K562 (cell line): ENCODE measurements around the gene EIF1B. TPM values are rescaled to one million over a fixed set of nuclear protein-coding genes. Genes with fewer than 3 reads are reported as not detected.

Experiments used
- ATF7 ChIP-seq: fragments of 450-650 bp; IDR thresholded peaks from 2 replicates; pipeline ENCODE4 v1.7.1; 2014; ENCODE audit warnings: mild to moderate bottlenecking, moderate library complexity
- BMI1 ChIP-seq: fragments of 150-350 bp; IDR thresholded peaks from 2 replicates; pipeline ENCODE4 v1.6.1; 2014; ENCODE audit warnings: low read length
- HNRNPH1 ChIP-seq: fragments of 200-400 bp; formaldehyde crosslinking; optimal IDR thresholded peaks from 2 replicates; pipeline ENCODE3; 2017; ENCODE audit warnings: low read depth, mild to moderate bottlenecking, low read length, moderate library complexity
- ILF3 ChIP-seq: fragments of 450-650 bp; IDR thresholded peaks from 2 replicates; pipeline ENCODE4 v1.6.1; 2018; ENCODE audit warnings: antibody characterized with exemption, mild to moderate bottlenecking, moderate library complexity, borderline replicate concordance
- JUND ChIP-seq, 2 experiments: IDR thresholded peaks; 2 replicates in 1 of 2; 3 replicates in 1 of 2; pipeline ENCODE4 v1.6.1; 2011; ENCODE audit warnings: borderline replicate concordance in 2 of 2, low read depth in 2 of 2, low read length in 2 of 2, improper control_type of control experiment in 1 of 2, missing biosample characterization in 1 of 2, missing genetic modification characterization in 1 of 2, missing genetic modification reagents in 1 of 2
- NFATC3 ChIP-seq: fragments of 450-650 bp; IDR thresholded peaks from 2 replicates; pipeline ENCODE4 v1.6.1; 2017; ENCODE audit warnings: mild to moderate bottlenecking
- NR1H2 ChIP-seq: sonication (generic); formaldehyde crosslinking; IDR thresholded peaks from 2 replicates; pipeline ENCODE4 v1.4.0; 2020; ENCODE audit warnings: mild to moderate bottlenecking, missing genetic modification reagents
- PHF8 ChIP-seq: fragments of 200-600 bp; sonication (generic); IDR thresholded peaks from 2 replicates; pipeline ENCODE4 v1.6.1; 2012; ENCODE audit warnings: mixed run types, mild to moderate bottlenecking, inconsistent platforms, low read length, moderate library complexity, borderline replicate concordance
- U2AF2 ChIP-seq: fragments of 200-400 bp; formaldehyde crosslinking; optimal IDR thresholded peaks from 2 replicates; pipeline ENCODE3; 2017; ENCODE audit warnings: low read depth, mild to moderate bottlenecking, low read length
- ZFX ChIP-seq: sonication (generic); formaldehyde crosslinking; IDR thresholded peaks from 2 replicates; pipeline ENCODE4 v1.8.0; 2022; ENCODE audit warnings: mild to moderate bottlenecking, missing genetic modification reagents, moderate library complexity
- ZNF3 ChIP-seq: fragments of 250-450 bp; sonication (Bioruptor Pico); IDR thresholded peaks from 2 replicates; pipeline ENCODE4 v1.5.0; 2021; ENCODE audit warnings: mild to moderate bottlenecking, moderate library complexity
- ZNF57 ChIP-seq: fragments of 450-650 bp; formaldehyde crosslinking; IDR thresholded peaks from 2 replicates; pipeline ENCODE4 v1.4.0; 2020; ENCODE audit warnings: mild to moderate bottlenecking, moderate library complexity
- ZNF589 ChIP-seq: fragments of 200-800 bp; sonication (Bioruptor generic); IDR thresholded peaks from 2 replicates; pipeline ENCODE4 v1.6.1; 2016; ENCODE audit warnings: low read depth, missing genetic modification characterization, missing compliant biosample characterization
- polyA plus RNA-seq, 8 experiments: library from polyadenylated mRNA; depleted of rRNA in 4 of 8; stranded (reverse) in 5 of 8; unstranded in 3 of 8; fragments of >200 nt; fragmentation: Nextera tagmentation in 2 of 8; fragmentation: Illumina TruSeq in 1 of 8; extraction: Ambion mirVana in 2 of 8; extraction: Trizol in 1 of 8; gene quantifications; 2 replicates each; pipeline versions ENCODE4 v1.2.1 to v1.2.3, GENCODE V29; 2011 to 2014; ENCODE audit warnings: inconsistent platforms in 1 of 8, missing spikeins in 1 of 8
- total RNA-seq, 7 experiments: library from RNA; depleted of rRNA in 6 of 7; stranded (reverse); fragments of >200 nt in 6 of 7; fragmentation: Illumina TruSeq in 2 of 7; extraction: Trizol in 2 of 7; gene quantifications; 2 replicates each; pipeline versions ENCODE4 v1.2.1 to v1.2.3, GENCODE V29; 2011 to 2021; ENCODE audit warnings: low replicate concordance in 1 of 7
- TF ChIP-seq, protein P1 (sequence below): fragments of 450-650 bp; IDR thresholded peaks from 2 replicates; pipeline ENCODE4 v1.6.1; 2017; ENCODE audit warnings: antibody characterized with exemption, mild to moderate bottlenecking
- TF ChIP-seq, protein P2 (sequence below), 2 experiments: fragments of 450-650 bp in 1 of 2; sonication (generic) in 1 of 2; formaldehyde crosslinking; conservative IDR thresholded peaks; 2 replicates each; pipeline versions ENCODE4 v1.4.0 to v1.8.1; 2020 to 2022; ENCODE audit warnings: mild to moderate bottlenecking in 1 of 2, missing genetic modification reagents in 1 of 2
- TF ChIP-seq, protein P3 (sequence below): fragments of 450-650 bp; IDR thresholded peaks from 2 replicates; pipeline ENCODE4 v1.6.1; 2017; ENCODE audit warnings: antibody characterized with exemption
- TF ChIP-seq, protein P4 (sequence below): sonication (generic); formaldehyde crosslinking; IDR thresholded peaks from 2 replicates; pipeline ENCODE4 v1.8.0; 2023; ENCODE audit warnings: mild to moderate bottlenecking, missing genetic modification reagents

EIF1B gene
- total and polyA plus RNA-seq, 9 of the 15 experiments (the other 6 are each of a cell fraction or from before 2014, with no cell fraction given): 18.1 to 184 (median 78.9) TPM

DNA sequence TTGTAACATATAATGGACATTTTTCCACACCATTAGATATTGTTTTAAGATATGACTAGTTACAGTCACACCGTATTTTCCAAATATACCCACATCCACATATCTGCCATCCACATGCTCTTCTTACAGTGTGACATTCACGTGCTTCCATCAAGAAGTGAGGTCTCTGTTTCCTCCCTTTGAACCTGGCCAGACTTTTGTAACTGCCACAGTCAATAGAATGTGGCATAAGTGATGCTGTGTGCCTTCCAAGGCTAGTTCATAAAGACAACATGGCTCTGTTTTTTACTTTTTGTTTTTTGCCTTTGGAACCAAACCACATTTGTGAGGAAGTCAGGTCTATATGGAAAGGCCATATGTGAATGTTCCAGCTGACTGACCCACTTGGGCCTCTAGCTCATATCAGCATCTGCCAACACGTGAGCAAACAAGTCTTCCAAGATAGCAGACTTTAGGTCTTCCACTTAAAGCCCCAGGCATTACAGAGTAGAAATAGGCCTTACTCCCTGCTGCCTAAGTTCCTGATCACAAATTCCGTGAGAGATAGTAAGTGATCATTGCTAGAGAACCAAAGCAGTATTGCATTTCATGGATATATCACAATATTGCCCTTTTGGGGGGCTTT lies 27.1 kb downstream of the EIF1B start (continued):
- TF ChIP-seq, protein P1, sequence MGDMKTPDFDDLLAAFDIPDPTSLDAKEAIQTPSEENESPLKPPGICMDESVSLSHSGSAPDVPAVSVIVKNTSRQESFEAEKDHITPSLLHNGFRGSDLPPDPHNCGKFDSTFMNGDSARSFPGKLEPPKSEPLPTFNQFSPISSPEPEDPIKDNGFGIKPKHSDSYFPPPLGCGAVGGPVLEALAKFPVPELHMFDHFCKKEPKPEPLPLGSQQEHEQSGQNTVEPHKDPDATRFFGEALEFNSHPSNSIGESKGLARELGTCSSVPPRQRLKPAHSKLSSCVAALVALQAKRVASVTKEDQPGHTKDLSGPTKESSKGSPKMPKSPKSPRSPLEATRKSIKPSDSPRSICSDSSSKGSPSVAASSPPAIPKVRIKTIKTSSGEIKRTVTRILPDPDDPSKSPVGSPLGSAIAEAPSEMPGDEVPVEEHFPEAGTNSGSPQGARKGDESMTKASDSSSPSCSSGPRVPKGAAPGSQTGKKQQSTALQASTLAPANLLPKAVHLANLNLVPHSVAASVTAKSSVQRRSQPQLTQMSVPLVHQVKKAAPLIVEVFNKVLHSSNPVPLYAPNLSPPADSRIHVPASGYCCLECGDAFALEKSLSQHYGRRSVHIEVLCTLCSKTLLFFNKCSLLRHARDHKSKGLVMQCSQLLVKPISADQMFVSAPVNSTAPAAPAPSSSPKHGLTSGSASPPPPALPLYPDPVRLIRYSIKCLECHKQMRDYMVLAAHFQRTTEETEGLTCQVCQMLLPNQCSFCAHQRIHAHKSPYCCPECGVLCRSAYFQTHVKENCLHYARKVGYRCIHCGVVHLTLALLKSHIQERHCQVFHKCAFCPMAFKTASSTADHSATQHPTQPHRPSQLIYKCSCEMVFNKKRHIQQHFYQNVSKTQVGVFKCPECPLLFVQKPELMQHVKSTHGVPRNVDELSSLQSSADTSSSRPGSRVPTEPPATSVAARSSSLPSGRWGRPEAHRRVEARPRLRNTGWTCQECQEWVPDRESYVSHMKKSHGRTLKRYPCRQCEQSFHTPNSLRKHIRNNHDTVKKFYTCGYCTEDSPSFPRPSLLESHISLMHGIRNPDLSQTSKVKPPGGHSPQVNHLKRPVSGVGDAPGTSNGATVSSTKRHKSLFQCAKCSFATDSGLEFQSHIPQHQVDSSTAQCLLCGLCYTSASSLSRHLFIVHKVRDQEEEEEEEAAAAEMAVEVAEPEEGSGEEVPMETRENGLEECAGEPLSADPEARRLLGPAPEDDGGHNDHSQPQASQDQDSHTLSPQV: peak; percentile 76
- TF ChIP-seq, protein P2, sequence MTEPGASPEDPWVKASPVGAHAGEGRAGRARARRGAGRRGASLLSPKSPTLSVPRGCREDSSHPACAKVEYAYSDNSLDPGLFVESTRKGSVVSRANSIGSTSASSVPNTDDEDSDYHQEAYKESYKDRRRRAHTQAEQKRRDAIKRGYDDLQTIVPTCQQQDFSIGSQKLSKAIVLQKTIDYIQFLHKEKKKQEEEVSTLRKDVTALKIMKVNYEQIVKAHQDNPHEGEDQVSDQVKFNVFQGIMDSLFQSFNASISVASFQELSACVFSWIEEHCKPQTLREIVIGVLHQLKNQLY (CRISPR knock-in tag; conservative IDR thresholded peaks at IDR 0.05): no peak
- TF ChIP-seq HNRNPH1: no peak
- no peak for TF ChIP-seq ZNF589 (CRISPR knock-in tag)
- no peak for TF ChIP-seq U2AF2
- TF ChIP-seq PHF8: no peak
- TF ChIP-seq JUND (IDR thresholded peaks at IDR 0.05; ENCODE audit: borderline replicate concordance, low read depth, low read length): peak; percentile 48
- peak; percentile 62; the same call in 1 of the 3 replicates for TF ChIP-seq JUND (tag; IDR thresholded peaks at IDR 0.05; ENCODE audit: borderline replicate concordance, low read depth, low read length)
- TF ChIP-seq BMI1: no peak
- TF ChIP-seq ZNF3 (CRISPR knock-in tag): no peak
- no peak for TF ChIP-seq ZNF57
- TF ChIP-seq NFATC3: no peak
- TF ChIP-seq ZFX (CRISPR knock-in tag): peak; percentile 64
- TF ChIP-seq NR1H2 (CRISPR knock-in tag): no peak
- TF ChIP-seq ILF3: no peak
- TF ChIP-seq, protein P3, sequence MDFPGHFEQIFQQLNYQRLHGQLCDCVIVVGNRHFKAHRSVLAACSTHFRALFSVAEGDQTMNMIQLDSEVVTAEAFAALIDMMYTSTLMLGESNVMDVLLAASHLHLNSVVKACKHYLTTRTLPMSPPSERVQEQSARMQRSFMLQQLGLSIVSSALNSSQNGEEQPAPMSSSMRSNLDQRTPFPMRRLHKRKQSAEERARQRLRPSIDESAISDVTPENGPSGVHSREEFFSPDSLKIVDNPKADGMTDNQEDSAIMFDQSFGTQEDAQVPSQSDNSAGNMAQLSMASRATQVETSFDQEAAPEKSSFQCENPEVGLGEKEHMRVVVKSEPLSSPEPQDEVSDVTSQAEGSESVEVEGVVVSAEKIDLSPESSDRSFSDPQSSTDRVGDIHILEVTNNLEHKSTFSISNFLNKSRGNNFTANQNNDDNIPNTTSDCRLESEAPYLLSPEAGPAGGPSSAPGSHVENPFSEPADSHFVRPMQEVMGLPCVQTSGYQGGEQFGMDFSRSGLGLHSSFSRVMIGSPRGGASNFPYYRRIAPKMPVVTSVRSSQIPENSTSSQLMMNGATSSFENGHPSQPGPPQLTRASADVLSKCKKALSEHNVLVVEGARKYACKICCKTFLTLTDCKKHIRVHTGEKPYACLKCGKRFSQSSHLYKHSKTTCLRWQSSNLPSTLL: no peak
- no peak for TF ChIP-seq ATF7
- TF ChIP-seq, protein P4, sequence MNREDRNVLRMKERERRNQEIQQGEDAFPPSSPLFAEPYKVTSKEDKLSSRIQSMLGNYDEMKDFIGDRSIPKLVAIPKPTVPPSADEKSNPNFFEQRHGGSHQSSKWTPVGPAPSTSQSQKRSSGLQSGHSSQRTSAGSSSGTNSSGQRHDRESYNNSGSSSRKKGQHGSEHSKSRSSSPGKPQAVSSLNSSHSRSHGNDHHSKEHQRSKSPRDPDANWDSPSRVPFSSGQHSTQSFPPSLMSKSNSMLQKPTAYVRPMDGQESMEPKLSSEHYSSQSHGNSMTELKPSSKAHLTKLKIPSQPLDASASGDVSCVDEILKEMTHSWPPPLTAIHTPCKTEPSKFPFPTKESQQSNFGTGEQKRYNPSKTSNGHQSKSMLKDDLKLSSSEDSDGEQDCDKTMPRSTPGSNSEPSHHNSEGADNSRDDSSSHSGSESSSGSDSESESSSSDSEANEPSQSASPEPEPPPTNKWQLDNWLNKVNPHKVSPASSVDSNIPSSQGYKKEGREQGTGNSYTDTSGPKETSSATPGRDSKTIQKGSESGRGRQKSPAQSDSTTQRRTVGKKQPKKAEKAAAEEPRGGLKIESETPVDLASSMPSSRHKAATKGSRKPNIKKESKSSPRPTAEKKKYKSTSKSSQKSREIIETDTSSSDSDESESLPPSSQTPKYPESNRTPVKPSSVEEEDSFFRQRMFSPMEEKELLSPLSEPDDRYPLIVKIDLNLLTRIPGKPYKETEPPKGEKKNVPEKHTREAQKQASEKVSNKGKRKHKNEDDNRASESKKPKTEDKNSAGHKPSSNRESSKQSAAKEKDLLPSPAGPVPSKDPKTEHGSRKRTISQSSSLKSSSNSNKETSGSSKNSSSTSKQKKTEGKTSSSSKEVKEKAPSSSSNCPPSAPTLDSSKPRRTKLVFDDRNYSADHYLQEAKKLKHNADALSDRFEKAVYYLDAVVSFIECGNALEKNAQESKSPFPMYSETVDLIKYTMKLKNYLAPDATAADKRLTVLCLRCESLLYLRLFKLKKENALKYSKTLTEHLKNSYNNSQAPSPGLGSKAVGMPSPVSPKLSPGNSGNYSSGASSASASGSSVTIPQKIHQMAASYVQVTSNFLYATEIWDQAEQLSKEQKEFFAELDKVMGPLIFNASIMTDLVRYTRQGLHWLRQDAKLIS (CRISPR knock-in tag): no peak
